Measurements from ENCODE around the gene MAP1A.

DNA sequence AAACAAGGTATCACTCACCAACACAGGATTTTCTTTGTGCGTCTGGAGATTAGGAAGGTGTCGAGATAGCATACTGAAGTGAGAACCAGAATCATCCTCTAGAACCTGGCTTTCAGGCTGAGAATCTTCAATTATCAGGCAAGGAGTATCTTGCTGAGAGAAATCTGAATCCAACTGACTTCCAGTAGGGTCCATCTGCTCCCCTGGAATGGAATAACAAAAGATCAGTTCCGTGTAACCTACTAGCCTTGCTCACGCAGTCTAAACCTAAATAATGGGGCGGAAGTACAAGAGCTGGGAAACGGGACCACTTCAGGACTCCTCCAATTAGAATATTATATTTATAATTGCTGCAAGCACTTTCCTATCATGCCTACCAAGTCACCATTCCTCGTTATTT, 25.1 kb upstream of the MAP1A start:
- no peak for TF ChIP-seq POLR2AphosphoS5 (IDR thresholded peaks at IDR 0.05; ENCODE audit: low read depth, low read length)
- no peak for TF ChIP-seq TAF1 (IDR thresholded peaks at IDR 0.05; ENCODE audit: borderline replicate concordance, low read depth, low read length)

Data from GM12892 (cell line).